PFSK-1 (cell line): ENCODE data around the gene KIAA1328. TPM values are rescaled to one million over a fixed set of nuclear protein-coding genes. Genes with fewer than 3 reads are reported as not detected.
A peak's percentile ranks its signal among the peaks of the same experiment; 100 is the strongest.

Experiments
- FOXP2 ChIP-seq: optimal IDR thresholded peaks from 2 replicates; pipeline ENCODE3; 2011; ENCODE audit warnings: borderline replicate concordance, control low read depth, inconsistent platforms; ENCODE audit not compliant: insufficient read depth; ENCODE audit errors: extremely low read length, extremely low read depth
- POLR2AphosphoS5 ChIP-seq: IDR thresholded peaks from 2 replicates; pipeline ENCODE4 v1.6.1; 2012; ENCODE audit warnings: low read depth, mild to moderate bottlenecking, control low read depth, low read length, moderate library complexity
- SIN3A ChIP-seq: IDR thresholded peaks from 2 replicates; pipeline ENCODE4 v1.6.1; 2012; ENCODE audit warnings: mild to moderate bottlenecking, low read length, moderate library complexity, borderline replicate concordance; ENCODE audit not compliant: insufficient read depth
- TAF1 ChIP-seq: IDR thresholded peaks from 2 replicates; pipeline ENCODE4 v1.6.1; 2012; ENCODE audit warnings: low read length, control low read depth, borderline replicate concordance; ENCODE audit not compliant: insufficient read depth
- polyA plus RNA-seq: library from polyadenylated mRNA; unstranded; fragments of >200 nt; gene quantifications from one replicate; pipeline ENCODE4 v1.2.1, GENCODE V29; 2012; ENCODE audit warnings: low read depth, missing spikeins; ENCODE audit not compliant: insufficient read length
- TF ChIP-seq, protein P1 (sequence below), 2 experiments: IDR thresholded peaks; 2 replicates each; pipeline versions ENCODE4 v1.6.1 to v1.8.0; 2011 to 2012; ENCODE audit warnings: low read depth in 2 of 2, low read length in 2 of 2, control low read depth in 1 of 2, inconsistent platforms in 1 of 2, mild to moderate bottlenecking in 1 of 2, moderate library complexity in 1 of 2; ENCODE audit not compliant: insufficient read depth in 1 of 2

Gene KIAA1328
- polyA plus RNA-seq, result 0.92 TPM

- TF ChIP-seq, protein P1, sequence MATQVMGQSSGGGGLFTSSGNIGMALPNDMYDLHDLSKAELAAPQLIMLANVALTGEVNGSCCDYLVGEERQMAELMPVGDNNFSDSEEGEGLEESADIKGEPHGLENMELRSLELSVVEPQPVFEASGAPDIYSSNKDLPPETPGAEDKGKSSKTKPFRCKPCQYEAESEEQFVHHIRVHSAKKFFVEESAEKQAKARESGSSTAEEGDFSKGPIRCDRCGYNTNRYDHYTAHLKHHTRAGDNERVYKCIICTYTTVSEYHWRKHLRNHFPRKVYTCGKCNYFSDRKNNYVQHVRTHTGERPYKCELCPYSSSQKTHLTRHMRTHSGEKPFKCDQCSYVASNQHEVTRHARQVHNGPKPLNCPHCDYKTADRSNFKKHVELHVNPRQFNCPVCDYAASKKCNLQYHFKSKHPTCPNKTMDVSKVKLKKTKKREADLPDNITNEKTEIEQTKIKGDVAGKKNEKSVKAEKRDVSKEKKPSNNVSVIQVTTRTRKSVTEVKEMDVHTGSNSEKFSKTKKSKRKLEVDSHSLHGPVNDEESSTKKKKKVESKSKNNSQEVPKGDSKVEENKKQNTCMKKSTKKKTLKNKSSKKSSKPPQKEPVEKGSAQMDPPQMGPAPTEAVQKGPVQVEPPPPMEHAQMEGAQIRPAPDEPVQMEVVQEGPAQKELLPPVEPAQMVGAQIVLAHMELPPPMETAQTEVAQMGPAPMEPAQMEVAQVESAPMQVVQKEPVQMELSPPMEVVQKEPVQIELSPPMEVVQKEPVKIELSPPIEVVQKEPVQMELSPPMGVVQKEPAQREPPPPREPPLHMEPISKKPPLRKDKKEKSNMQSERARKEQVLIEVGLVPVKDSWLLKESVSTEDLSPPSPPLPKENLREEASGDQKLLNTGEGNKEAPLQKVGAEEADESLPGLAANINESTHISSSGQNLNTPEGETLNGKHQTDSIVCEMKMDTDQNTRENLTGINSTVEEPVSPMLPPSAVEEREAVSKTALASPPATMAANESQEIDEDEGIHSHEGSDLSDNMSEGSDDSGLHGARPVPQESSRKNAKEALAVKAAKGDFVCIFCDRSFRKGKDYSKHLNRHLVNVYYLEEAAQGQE (IDR thresholded peaks at IDR 0.05; ENCODE audit: insufficient read depth in 1 of 2, low read depth in 2 of 2, low read length in 2 of 2), result no peak
- TF ChIP-seq SIN3A, result no peak
- TF ChIP-seq POLR2AphosphoS5, result peak; percentile 75
- TF ChIP-seq FOXP2, result peak; percentile 63
- TF ChIP-seq TAF1, result peak; percentile 62; the same call in 1 of the 2 replicates
Measured at GRCh38 chr18:36828630-36829361, at the start of gene KIAA1328, which contains the start of gene TPGS2. Gene KIAA1328, plus strand, starts transcription at chr18:36829127. Its CDS starts 12 bp downstream, at chr18:36829139. Gene TPGS2, minus strand, starts transcription at chr18:36829002. Its CDS starts 235 bp downstream, at chr18:36828767.

- TF ChIP-seq POLR2AphosphoS5 (no peak), SIN3A (no peak), TAF1 (no peak), FOXP2 (no peak)
- TF ChIP-seq, protein P1 (IDR thresholded peaks at IDR 0.05; ENCODE audit: insufficient read depth in 1 of 2, low read depth in 2 of 2, low read length in 2 of 2), result no peak
Measured at GRCh38 chr18:36780748-36781147, 48.2 kb upstream of the KIAA1328 start.

DNA sequence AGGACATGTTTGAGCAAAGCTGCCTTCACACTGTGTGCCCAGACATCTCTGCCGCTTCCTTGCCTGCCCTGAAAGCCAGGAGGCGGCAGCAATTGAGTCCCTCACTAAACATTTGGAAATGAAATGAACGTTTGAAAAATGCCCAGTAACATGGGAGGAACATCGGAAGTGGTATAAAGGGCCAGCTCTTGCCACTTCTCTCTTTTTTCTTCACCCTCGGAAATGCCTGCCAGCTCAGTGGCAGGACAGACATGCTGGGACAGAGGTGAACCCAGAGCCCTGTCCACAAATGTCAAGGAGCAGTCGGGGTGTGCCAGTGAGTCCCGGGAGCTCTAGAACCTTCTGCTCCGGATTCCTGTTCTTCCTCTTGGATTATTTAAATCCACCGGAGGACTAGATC, 46.2 kb upstream of the KIAA1328 start:
- TF ChIP-seq SIN3A (no peak), TAF1 (no peak), POLR2AphosphoS5 (no peak), FOXP2 (no peak)
- TF ChIP-seq, protein P1 (IDR thresholded peaks at IDR 0.05; ENCODE audit: insufficient read depth in 1 of 2, low read depth in 2 of 2, low read length in 2 of 2), result no peak

DNA sequence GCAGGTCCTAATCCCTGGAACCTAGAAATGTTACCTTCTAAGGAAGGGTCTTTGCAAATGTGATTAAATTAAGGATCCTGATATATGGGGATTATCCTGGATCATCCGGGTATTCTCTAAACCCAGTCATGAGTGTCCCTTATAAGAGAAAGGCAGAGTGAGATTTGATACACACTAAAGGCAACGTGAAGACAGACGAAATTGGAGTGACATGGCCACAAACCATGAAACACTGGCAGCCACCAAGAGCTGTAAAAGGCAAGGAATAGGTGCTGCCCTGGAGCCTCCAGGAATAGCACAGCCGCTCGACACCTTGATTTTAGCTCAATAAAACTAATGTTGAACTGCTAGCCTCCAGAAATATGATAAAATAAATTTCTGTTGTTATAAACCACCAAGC, 45.1 kb upstream of the KIAA1328 start:
- TF ChIP-seq FOXP2 (no peak), TAF1 (no peak), SIN3A (no peak), POLR2AphosphoS5 (no peak)
- TF ChIP-seq, protein P1 (IDR thresholded peaks at IDR 0.05; ENCODE audit: insufficient read depth in 1 of 2, low read depth in 2 of 2, low read length in 2 of 2), result no peak
